MM.1S (cell line): ENCODE data around the gene ABCC11.

Experiments used
- DNase-seq: peaks from one replicate; pipeline ENCODE4 v3.0.0-alpha.2; 2015
- H2AFZ ChIP-seq: fragments of 300-600 bp; sonication (generic); 2 replicates; pipeline ENCODE4 v1.6.0; 2016; ENCODE audit warnings: antibody characterized with exemption, low read length
- H3F3A ChIP-seq: fragments of 300-600 bp; sonication (generic); 2 replicates; pipeline ENCODE4 v1.6.1; 2016; ENCODE audit warnings: mild to moderate bottlenecking, antibody characterized with exemption, low read length, moderate library complexity, mixed read lengths; ENCODE audit not compliant: insufficient read depth
- H3K27ac ChIP-seq: fragments of 300-600 bp; sonication (generic); 2 replicates; pipeline ENCODE4 v1.5.1; 2016; ENCODE audit warnings: mild to moderate bottlenecking, low read length
- H3K27me3 ChIP-seq: fragments of 300-600 bp; sonication (generic); replicated peaks from 2 replicates; pipeline ENCODE4 v1.6.0; 2016; ENCODE audit warnings: low read length; ENCODE audit not compliant: insufficient read depth
- H3K36me3 ChIP-seq: fragments of 300-600 bp; sonication (generic); replicated peaks from 2 replicates; pipeline ENCODE4 v1.6.1; 2016; ENCODE audit warnings: mild to moderate bottlenecking, low read length, mixed read lengths; ENCODE audit not compliant: insufficient read depth
- H3K4me1 ChIP-seq: fragments of 300-600 bp; sonication (generic); 2 replicates; pipeline ENCODE4 v1.6.1; 2016; ENCODE audit warnings: low read length, mixed read lengths
- H3K4me2 ChIP-seq: fragments of 300-600 bp; sonication (generic); 2 replicates; pipeline ENCODE4 v1.6.0; 2016; ENCODE audit warnings: low read depth, low read length
- H3K4me3 ChIP-seq: fragments of 300-600 bp; sonication (generic); 2 replicates; pipeline ENCODE4 v1.5.1; 2016; ENCODE audit warnings: low read length, mixed read lengths
- H3K79me2 ChIP-seq: fragments of 300-600 bp; sonication (generic); 2 replicates; pipeline ENCODE4 v1.6.1; 2016; ENCODE audit warnings: mixed run types, low read length, mixed read lengths
- H3K9ac ChIP-seq: fragments of 300-600 bp; sonication (generic); 2 replicates; pipeline ENCODE4 v1.6.1; 2016; ENCODE audit warnings: low read length, mixed read lengths
- H3K9me2 ChIP-seq: fragments of 300-600 bp; sonication (generic); replicated peaks from 2 replicates; pipeline ENCODE4 v1.6.1; 2016; ENCODE audit warnings: mild to moderate bottlenecking, low read length, mixed read lengths; ENCODE audit not compliant: insufficient read depth
- H3K9me3 ChIP-seq: fragments of 300-600 bp; sonication (generic); replicated peaks from 2 replicates; pipeline ENCODE4 v1.6.1; 2016; ENCODE audit warnings: mild to moderate bottlenecking, low read length, mixed read lengths; ENCODE audit not compliant: insufficient read depth
- H4K20me1 ChIP-seq: fragments of 300-600 bp; sonication (generic); 2 replicates; pipeline ENCODE4 v1.6.1; 2016; ENCODE audit warnings: mild to moderate bottlenecking, low read length, moderate library complexity, mixed read lengths; ENCODE audit not compliant: insufficient read depth
- CTCF ChIP-seq: fragments of 300-600 bp; sonication (generic); IDR thresholded peaks from 2 replicates; pipeline ENCODE4 v1.5.1; 2016; ENCODE audit warnings: antibody characterized with exemption, low read length, mixed read lengths
- EZH2 ChIP-seq: fragments of 300-600 bp; sonication (generic); optimal IDR thresholded peaks from 2 replicates; pipeline ENCODE3; 2017; ENCODE audit warnings: low read depth, mild to moderate bottlenecking, antibody characterized with exemption, low read length, mixed read lengths
- EZH2phosphoT487 ChIP-seq: fragments of 300-600 bp; sonication (generic); IDR thresholded peaks from 2 replicates; pipeline ENCODE4 v1.6.1; 2018; ENCODE audit warnings: antibody characterized with exemption, low read length

ABCC11 gene

GRCh38 chr16:48220891-48221290 lies 26.4 kb downstream of the ABCC11 start:
- H2AFZ ChIP-seq, result no peak overlapping the region
- no peak overlapping the region for H3K9ac ChIP-seq
- H3K27ac ChIP-seq, result no peak overlapping the region
- H3K9me2 ChIP-seq, result no peaks in the 10 kb centered on the region
- H4K20me1 ChIP-seq, result no peaks in the 10 kb centered on the region
- H3F3A ChIP-seq, result no peaks in the 10 kb centered on the region
- H3K9me3 ChIP-seq, result no peaks in the 10 kb centered on the region
- DNase-seq, result no peak
- no peak overlapping the region for H3K4me3 ChIP-seq
- H3K79me2 ChIP-seq, result no peaks in the 10 kb centered on the region
- H3K4me1 ChIP-seq, result no peaks in the 10 kb centered on the region
- TF ChIP-seq CTCF (no peak), EZH2 (no peak), EZH2phosphoT487 (no peak)
- no peaks in the 10 kb centered on the region for H3K36me3 ChIP-seq
- H3K4me2 ChIP-seq, result no peak overlapping the region
- H3K27me3 ChIP-seq, result no peaks in the 10 kb centered on the region

GRCh38 chr16:48218473-48218872 lies 28.9 kb downstream of the ABCC11 start:
- H3K9me2 ChIP-seq, result no peaks in the 10 kb centered on the region
- no peaks in the 10 kb centered on the region for H3K9me3 ChIP-seq
- no peak overlapping the region for H2AFZ ChIP-seq
- H4K20me1 ChIP-seq, result no peaks in the 10 kb centered on the region
- no peaks in the 10 kb centered on the region for H3F3A ChIP-seq
- TF ChIP-seq EZH2, result no peak
- no peak for TF ChIP-seq CTCF
- no peak for TF ChIP-seq EZH2phosphoT487
- no peaks in the 10 kb centered on the region for H3K36me3 ChIP-seq
- H3K4me1 ChIP-seq, result no peaks in the 10 kb centered on the region
- H3K27me3 ChIP-seq, result no peaks in the 10 kb centered on the region
- no peak overlapping the region for H3K4me2 ChIP-seq
- H3K4me3 ChIP-seq, result no peak overlapping the region
- no peak overlapping the region for H3K27ac ChIP-seq
- H3K79me2 ChIP-seq, result no peaks in the 10 kb centered on the region
- no peak overlapping the region for H3K9ac ChIP-seq
- no peak for DNase-seq

DNA sequence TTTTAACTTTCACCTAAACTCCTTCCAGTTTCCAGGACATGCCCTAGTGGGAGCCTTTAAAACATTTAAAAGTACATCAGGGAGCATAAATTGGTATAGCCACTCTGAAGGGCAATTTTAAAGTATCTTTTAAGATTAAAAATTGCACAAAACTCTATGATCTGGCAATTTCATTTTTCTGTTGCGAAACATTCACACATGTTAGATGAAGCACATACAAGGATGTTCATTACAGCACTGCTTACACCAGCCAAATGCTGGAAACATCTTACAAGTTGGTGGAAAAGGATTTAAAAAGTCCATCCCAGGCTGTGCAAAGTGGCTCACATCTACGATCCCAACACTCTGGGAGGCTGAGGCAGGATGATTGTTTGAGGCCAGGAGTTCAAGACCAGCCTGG lies 29.6 kb downstream of the ABCC11 start:
- Histone ChIP-seq H3K4me1 (no peaks in the 10 kb centered on the region), H3F3A (no peaks in the 10 kb centered on the region), H3K36me3 (no peaks in the 10 kb centered on the region), H3K4me3 (no peak overlapping the region), H2AFZ (no peak overlapping the region), H3K9me2 (no peaks in the 10 kb centered on the region), H3K9me3 (no peaks in the 10 kb centered on the region), H3K27ac (no peak overlapping the region), H3K27me3 (no peaks in the 10 kb centered on the region), H4K20me1 (no peaks in the 10 kb centered on the region), H3K4me2 (no peak overlapping the region), H3K79me2 (no peaks in the 10 kb centered on the region), H3K9ac (no peak overlapping the region)
- TF ChIP-seq EZH2phosphoT487 (no peak), EZH2 (no peak), CTCF (no peak)
- DNase-seq, result no peak
